Ovary (tissue), 9 donors: Measurements from ENCODE around the gene CLCN6. TPM values are rescaled to one million over a fixed set of nuclear protein-coding genes. Genes with fewer than 3 reads are reported as not detected.

Experiments used
- DNase-seq, 5 donors: peaks; one replicate each; pipeline ENCODE4 v3.0.0-alpha.2; 2019 to 2020
- H3K27ac ChIP-seq, 2 donors: fragments of 200-600 bp; one replicate each; pipeline versions ENCODE4 v1.5.1 to v1.8.0; 2019 to 2022
- H3K27me3 ChIP-seq: fragments of 200-600 bp; one replicate; pipeline ENCODE4 v1.8.0; 2022
- H3K36me3 ChIP-seq: fragments of 200-600 bp; sonication (generic); one replicate; pipeline ENCODE4 v1.5.1; 2019
- H3K4me1 ChIP-seq: one replicate; pipeline ENCODE4 v1.8.1; 2013; ENCODE audit warnings: mild to moderate bottlenecking, moderate library complexity; ENCODE audit not compliant: insufficient read depth
- H3K4me3 ChIP-seq: fragments of 200-600 bp; sonication (generic); one replicate; pipeline ENCODE4 v1.5.1; 2017
- H3K9me3 ChIP-seq, 2 donors: fragments of 200-600 bp in 1 of 2; sonication (generic) in 1 of 2; one replicate each; pipeline versions ENCODE4 v1.5.1 to v1.8.1; 2013 to 2019; ENCODE audit warnings: mild to moderate bottlenecking in 1 of 2, moderate library complexity in 1 of 2
- EP300 ChIP-seq: sonication (generic); formaldehyde crosslinking; IDR thresholded peaks from one replicate; pipeline ENCODE4 v1.6.1; 2017; ENCODE audit warnings: antibody characterized with exemption
- POLR2A ChIP-seq: fragments of 450-650 bp; IDR thresholded peaks from one replicate; pipeline ENCODE4 v1.6.1; 2017; ENCODE audit warnings: antibody characterized with exemption, mild to moderate bottlenecking, moderate library complexity
- WGBS, 3 donors: extraction: QIAGEN DNeasy Blood & Tissue Kit in 1 of 3; methylation state at CpG; one replicate each; pipeline versions ENCODE4 v1.1.5 to v1.1.7; 2013 to 2017; 5-methylcytosine and 5-hydroxymethylcytosine counted together
- intact Hi-C, 4 donors: fragments of 100-400 bp; cut with DNase I; formaldehyde crosslinking; loops; one replicate each; pipeline versions ENCODE4 v1.11.0 to v1.15.1; 2022 to 2023
- polyA plus RNA-seq, 2 donors: library from polyadenylated mRNA; stranded (reverse); fragments of 200-250 nt in 1 of 2; fragments of 350-450 nt in 1 of 2; fragmentation: Illumina TruSeq in 1 of 2; extraction: RNeasy Lipid Tissue Mini Kit (QIAGEN cat#74804) in 1 of 2; gene quantifications; one replicate each; pipeline ENCODE4 v1.2.3, GENCODE V29; 2013 to 2014
- total RNA-seq, 7 donors: library from RNA; depleted of rRNA in 2 of 7; stranded (reverse); fragments of >200 nt in 2 of 7; fragmentation: NEBNext Ultra II Directional in 3 of 7; extraction: Animal tissue kit (Norgen Biotek cat#: 25700) in 3 of 7; gene quantifications; one replicate each; pipeline versions ENCODE4 v1.1.0 to v1.2.4, GENCODE V29; 2016 to 2023
- TF ChIP-seq, protein P1 (sequence below), 3 donors: fragments of 450-650 bp in 2 of 3; fragments of 200-600 bp in 1 of 3; IDR thresholded peaks; one replicate each; pipeline versions ENCODE4 v1.5.1 to v1.8.0; 2016 to 2022; ENCODE audit warnings: antibody characterized with exemption in 3 of 3, mild to moderate bottlenecking in 1 of 3
- donor health status: DM: no; HTN: no; CAD: no; lungs with moderate emphysema.
- donor health status: DM: no; HTN: no; CAD: no.
- donor health status: Bipolar disorder and iron deficiency.
- donor health status: DM: yes; HTN: yes; CAD: no.
- donor health status: DM: no; HTN: no; CAD: no.
- donor health status: DM: yes; HTN: yes; CAD: no.

Gene CLCN6
- total and polyA plus RNA-seq, 9 donors = 11.7 to 39.7 (median 25.6) TPM

DNA sequence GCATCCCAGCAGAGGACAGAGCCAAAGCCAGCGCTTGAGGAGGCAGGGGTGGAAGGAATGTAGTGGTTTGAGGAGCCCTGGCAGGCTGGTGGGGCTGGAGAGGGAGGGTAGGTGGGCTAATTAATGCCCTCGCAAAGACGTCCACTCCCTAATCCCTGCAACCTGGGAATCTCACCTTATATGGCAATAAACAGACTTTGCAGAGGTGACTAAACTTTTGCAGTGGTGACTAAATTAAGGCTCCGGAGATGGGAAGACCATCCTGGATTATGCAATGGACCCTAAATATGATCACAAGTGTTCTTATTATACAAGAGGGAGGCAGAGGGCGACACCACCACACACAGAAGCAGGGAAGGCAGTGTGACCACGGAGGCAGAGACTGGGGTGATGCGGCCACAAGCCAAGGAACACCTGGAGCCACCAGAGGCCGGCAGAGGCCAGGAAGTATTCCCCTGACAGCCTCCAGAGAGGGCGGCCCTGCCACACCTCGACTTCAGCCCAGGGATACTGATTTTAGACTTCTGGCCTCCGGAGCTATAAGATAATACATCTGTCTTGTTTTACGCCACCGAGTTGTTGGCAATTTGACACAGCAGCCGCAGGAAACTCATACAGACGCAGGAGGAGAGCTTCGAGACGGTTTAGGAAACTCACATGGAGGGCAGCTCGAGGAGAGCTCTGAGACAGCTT lies 75.9 kb downstream of the CLCN6 start:
- Histone ChIP-seq H3K4me3 (no peak overlapping the region), H3K27ac (no peak overlapping the region), H3K36me3 (no peaks in the 10 kb centered on the region), H3K9me3 (no peaks in the 10 kb centered on the region), H3K27me3 (no peaks in the 10 kb centered on the region), H3K4me1 (no peaks in the 10 kb centered on the region)
- intact Hi-C loops = no loop called here
- TF ChIP-seq POLR2A (no peak), EP300 (no peak)
- TF ChIP-seq, protein P1, sequence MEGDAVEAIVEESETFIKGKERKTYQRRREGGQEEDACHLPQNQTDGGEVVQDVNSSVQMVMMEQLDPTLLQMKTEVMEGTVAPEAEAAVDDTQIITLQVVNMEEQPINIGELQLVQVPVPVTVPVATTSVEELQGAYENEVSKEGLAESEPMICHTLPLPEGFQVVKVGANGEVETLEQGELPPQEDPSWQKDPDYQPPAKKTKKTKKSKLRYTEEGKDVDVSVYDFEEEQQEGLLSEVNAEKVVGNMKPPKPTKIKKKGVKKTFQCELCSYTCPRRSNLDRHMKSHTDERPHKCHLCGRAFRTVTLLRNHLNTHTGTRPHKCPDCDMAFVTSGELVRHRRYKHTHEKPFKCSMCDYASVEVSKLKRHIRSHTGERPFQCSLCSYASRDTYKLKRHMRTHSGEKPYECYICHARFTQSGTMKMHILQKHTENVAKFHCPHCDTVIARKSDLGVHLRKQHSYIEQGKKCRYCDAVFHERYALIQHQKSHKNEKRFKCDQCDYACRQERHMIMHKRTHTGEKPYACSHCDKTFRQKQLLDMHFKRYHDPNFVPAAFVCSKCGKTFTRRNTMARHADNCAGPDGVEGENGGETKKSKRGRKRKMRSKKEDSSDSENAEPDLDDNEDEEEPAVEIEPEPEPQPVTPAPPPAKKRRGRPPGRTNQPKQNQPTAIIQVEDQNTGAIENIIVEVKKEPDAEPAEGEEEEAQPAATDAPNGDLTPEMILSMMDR (IDR thresholded peaks at IDR 0.05) = no peak
- no peak for DNase-seq
- 77 to 80% (median 78%) methylated on average over 18 of the region's 18 CpGs for WGBS, 3 donors

DNA sequence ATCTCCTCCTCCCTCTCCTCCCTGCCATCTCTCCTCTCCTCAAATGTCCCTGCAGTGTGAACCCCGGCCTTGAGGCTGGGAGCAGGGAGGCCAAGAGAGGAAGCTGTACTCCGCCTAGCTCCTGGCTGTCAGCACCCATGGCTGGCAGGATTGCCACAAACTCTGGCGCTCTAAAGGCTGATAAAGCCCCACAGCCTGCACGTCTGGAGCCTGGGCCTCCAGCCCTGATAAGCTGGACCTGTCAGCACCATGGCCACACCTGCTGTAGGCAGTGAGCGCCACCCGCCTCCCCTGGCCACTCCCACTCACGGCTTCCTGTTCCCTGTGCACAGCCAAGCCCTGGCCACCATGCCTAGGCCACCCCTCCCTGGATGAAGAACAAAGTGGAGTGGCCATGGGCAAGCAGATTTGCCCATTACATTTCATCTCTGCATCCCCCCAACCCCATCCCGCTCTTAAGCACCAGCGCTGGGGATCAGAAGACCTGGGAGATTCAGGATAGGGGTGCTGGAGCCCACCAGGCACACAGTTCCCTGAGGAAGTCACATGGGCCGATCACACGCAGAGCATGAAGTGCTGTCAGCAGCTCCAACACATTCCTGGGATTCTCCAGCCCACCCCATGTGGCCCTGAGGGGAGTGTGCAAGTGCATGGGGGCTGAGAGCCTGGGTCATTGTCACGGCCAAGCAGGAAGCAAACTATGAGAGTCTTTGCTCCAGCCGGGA lies 77.0 kb downstream of the CLCN6 start:
- TF ChIP-seq POLR2A = no peak
- no peak for TF ChIP-seq EP300
- TF ChIP-seq, protein P1 (IDR thresholded peaks at IDR 0.05) = no peak
- intact Hi-C loops = no loop called here
- Histone ChIP-seq H3K27ac (no peak overlapping the region), H3K4me1 (no peaks in the 10 kb centered on the region), H3K9me3 (no peaks in the 10 kb centered on the region), H3K36me3 (no peaks in the 10 kb centered on the region), H3K27me3 (no peaks in the 10 kb centered on the region), H3K4me3 (no peak overlapping the region)
- DNase-seq = no peak
- 25 to 33% (median 32%) methylated on average over 13 of the region's 13 CpGs for WGBS, 3 donors

DNA sequence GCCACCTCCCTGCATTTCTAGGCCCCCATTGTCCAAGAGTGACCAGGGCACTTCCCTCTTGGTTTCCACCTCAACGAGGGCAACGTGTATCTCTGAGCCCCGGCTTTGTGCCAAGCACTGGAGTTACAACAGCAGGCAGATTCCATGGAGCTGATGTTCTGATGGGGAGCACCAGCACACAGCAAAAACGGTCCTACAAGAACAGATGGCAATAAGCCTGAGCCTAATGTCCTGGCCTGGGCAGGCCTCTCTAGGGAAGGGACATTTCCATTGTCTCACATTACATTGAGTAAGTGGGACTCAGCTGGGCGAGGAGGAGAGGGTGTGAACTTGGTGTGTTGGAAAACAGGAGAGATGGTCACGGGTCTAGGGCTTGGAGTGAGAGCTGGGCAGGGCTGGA lies 79.9 kb downstream of the CLCN6 start:
- no peak for DNase-seq
- Histone ChIP-seq H3K4me3 (no peak overlapping the region), H3K27ac (no peak overlapping the region), H3K27me3 (no peaks in the 10 kb centered on the region), H3K36me3 (no peaks in the 10 kb centered on the region), H3K9me3 (no peaks in the 10 kb centered on the region), H3K4me1 (no peaks in the 10 kb centered on the region)
- 66 to 81% (median 73%) methylated on average over 6 of the region's 6 CpGs for WGBS, 3 donors
- intact Hi-C loops = no loop called here
- no peak for TF ChIP-seq POLR2A
- no peak for TF ChIP-seq EP300
- TF ChIP-seq, protein P1 (IDR thresholded peaks at IDR 0.05) = no peak

DNA sequence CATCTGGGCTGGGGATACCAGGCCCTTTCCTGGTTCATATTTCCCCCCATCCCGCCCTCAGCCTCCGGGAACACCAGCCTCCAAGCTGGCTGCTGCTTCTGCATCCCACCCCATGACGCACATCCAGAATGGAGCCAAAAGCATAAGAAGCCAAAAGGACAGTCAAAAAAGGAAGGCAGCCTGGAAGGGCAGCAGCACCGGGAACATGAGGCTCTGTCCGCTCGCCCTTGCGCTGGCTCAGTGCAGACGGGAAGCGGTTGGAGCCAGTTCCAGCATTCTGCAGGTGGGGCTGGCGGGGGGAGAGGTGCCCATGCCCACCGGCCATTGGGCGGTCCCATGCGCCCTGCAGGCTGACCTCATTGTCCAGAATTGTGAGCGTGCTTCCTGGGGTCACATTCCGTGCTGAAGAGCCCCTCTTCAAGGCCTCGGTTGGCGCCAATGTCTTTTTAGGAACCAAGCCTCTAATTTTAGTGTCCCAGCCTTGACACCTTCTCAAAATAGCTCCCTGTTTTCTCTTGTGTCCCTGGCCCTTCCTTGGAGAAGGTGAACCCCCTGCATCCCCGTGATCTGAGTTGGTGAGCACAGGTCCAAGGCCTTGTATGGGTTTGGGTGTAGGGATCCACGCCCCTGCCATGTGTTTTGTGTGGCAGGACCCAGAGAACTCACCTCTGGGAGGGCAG lies 81.1 kb downstream of the CLCN6 start:
- intact Hi-C loops = no loop called here
- Histone ChIP-seq H3K36me3 (no peaks in the 10 kb centered on the region), H3K27me3 (no peaks in the 10 kb centered on the region), H3K4me3 (no peak overlapping the region), H3K9me3 (no peaks in the 10 kb centered on the region), H3K4me1 (no peaks in the 10 kb centered on the region), H3K27ac (no peak overlapping the region)
- 78 to 88% (median 82%) methylated on average over 19 of the region's 19 CpGs for WGBS, 3 donors
- TF ChIP-seq, protein P1 (IDR thresholded peaks at IDR 0.05) = no peak
- TF ChIP-seq POLR2A = no peak
- TF ChIP-seq EP300 = no peak
- no peak for DNase-seq
